AG04450 (cell line): ENCODE results near the gene PAN3. TPM values are rescaled to one million over a fixed set of nuclear protein-coding genes. Genes with fewer than 3 reads are reported as not detected.

ENCODE experiments used
- CTCF ChIA-PET: fragments of 300-600, 350-600 bp; formaldehyde crosslinking; extraction: SDS; loops from one replicate; lab custom pipeline; 2022; ENCODE audit warnings: antibody characterized with exemption, inconsistent platforms; lab: Charles Lee
- POLR2A ChIA-PET: fragments of 350-600 bp; formaldehyde crosslinking; extraction: SDS; loops from one replicate; lab custom pipeline; 2021; ENCODE audit warnings: antibody characterized with exemption, inconsistent platforms; lab: Yijun Ruan, JAX
- DNase-seq: peaks from one replicate; pipeline ENCODE4 v3.0.0-alpha.2; 2011; ENCODE audit warnings: low read depth, low spot score
- H3K27ac ChIP-seq: one replicate; pipeline ENCODE4 v1.5.1; 2012; ENCODE audit warnings: low read depth, low read length, control low read depth
- H3K27me3 ChIP-seq: one replicate; pipeline ENCODE4 v1.6.0; 2012; ENCODE audit warnings: low read length; ENCODE audit not compliant: control insufficient read depth, insufficient read depth
- H3K4me3 ChIP-seq: 2 replicates; pipeline ENCODE4 v1.5.1; 2011; ENCODE audit warnings: mild to moderate bottlenecking, low read depth, low read length, control low read depth
- H3K9me3 ChIP-seq: 2 replicates; pipeline ENCODE4 v1.5.1; 2012; ENCODE audit warnings: low read length; ENCODE audit not compliant: control insufficient read depth, insufficient read depth
- polyA plus RNA-seq: library from polyadenylated mRNA; depleted of rRNA; stranded (reverse); fragments of >200 nt; gene quantifications from 2 replicates; pipeline ENCODE4 v1.2.3, GENCODE V29; 2011
- TF ChIP-seq, protein P1 (sequence below): IDR thresholded peaks from 2 replicates; pipeline ENCODE4 v1.5.1; 2011; ENCODE audit warnings: low read depth, low read length, control low read depth, inconsistent platforms

Gene PAN3
- polyA plus RNA-seq, 1 experiment = 17.8 TPM

DNA sequence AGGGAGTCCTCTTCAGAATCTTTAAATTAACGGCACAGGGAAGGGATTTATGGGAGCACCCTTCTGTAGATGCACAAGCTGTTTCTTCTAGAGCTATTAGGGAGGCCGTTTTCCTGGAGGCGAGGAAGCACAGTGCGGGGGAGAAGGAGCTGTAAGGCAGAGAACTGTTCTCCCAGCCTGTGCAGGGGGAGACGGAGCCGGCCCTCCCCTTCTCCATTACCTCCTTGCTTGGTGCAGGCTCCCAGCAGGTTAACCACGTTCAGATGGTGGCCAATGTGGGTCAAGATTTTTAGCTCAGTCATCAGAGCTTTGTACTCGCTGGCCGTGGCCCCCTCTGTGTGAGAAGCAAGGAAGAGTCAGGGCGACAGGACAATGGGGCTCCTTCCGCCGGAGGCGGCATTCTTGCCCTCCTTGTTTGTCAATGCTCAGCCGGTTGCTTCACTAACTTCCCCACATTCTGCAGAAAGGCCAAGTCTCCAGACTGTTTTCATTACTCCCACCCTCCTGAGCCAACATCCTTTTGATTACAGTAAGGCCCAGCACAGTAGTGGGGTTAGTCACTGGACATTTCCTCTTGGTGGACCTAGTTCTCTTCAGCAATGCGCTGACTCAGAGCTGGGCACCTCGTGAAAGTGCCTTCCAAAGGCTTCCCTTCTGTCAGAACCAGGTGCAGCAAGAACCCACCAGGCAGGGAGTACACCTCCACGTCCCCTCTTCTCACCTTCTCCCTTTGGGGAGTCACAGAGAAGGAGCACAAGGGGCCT lies 191.2 kb downstream of the PAN3 start:
- CTCF ChIA-PET = interaction anchor here (1.1 kb wide), 1 partner anchor 467 kb away, joined by 3 read pairs; no protein-coding TSS in a partner anchor
- Histone ChIP-seq H3K27me3 (no peaks in the 10 kb centered on the region), H3K27ac (peak overlapping the region; percentile 88)

DNA sequence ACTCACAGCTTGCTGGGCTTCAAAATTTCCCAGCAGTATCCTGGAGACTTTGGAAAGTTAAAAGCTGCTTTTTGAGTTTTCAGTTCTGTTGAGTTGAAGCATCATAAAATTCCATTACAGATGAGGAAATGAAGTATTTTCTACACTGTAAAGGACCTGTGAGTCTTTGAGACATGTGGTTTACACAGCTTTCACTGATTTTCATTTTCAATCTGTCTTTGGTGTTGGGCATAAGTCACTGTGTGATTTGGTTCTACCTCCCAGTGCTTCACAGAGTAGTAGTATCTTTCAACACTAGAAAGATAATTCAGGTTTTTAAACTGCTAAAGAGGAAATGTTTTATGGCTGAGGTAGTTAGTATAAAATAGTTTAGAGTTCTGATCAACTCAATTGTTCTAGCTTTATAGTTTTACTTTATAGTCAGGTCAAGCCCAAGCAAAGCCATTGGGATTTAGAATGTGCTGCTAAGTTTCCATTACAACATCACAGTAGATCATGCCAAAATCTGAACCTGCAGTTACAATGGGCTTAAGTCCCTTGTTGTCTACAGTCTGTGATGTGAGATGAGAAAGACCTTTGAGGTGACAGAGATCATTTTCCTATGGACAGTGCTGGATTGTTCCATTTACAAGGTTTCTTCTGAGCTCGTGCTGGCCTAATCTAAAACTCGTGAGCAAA lies 195.0 kb downstream of the PAN3 start:
- DNase-seq = no peak
- Histone ChIP-seq H3K27me3 (no peaks in the 10 kb centered on the region), H3K4me3 (no peak overlapping the region), H3K9me3 (peaks cover 6% of the 10 kb centered on the region), H3K27ac (no peak overlapping the region)
- TF ChIP-seq, protein P1, sequence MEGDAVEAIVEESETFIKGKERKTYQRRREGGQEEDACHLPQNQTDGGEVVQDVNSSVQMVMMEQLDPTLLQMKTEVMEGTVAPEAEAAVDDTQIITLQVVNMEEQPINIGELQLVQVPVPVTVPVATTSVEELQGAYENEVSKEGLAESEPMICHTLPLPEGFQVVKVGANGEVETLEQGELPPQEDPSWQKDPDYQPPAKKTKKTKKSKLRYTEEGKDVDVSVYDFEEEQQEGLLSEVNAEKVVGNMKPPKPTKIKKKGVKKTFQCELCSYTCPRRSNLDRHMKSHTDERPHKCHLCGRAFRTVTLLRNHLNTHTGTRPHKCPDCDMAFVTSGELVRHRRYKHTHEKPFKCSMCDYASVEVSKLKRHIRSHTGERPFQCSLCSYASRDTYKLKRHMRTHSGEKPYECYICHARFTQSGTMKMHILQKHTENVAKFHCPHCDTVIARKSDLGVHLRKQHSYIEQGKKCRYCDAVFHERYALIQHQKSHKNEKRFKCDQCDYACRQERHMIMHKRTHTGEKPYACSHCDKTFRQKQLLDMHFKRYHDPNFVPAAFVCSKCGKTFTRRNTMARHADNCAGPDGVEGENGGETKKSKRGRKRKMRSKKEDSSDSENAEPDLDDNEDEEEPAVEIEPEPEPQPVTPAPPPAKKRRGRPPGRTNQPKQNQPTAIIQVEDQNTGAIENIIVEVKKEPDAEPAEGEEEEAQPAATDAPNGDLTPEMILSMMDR = no peak
- POLR2A ChIA-PET = no interaction called here
- CTCF ChIA-PET = interaction anchor here (2.1 kb wide), 1 partner anchor 9 kb away, joined by 7 read pairs; no protein-coding TSS in a partner anchor

More for the DNA sequence above, 191.2 kb downstream of the PAN3 start:
- Histone ChIP-seq H3K4me3 (no peak overlapping the region), H3K9me3 (peaks cover 9% of the 10 kb centered on the region)
- POLR2A ChIA-PET = no interaction called here
- peak; percentile 78 for DNase-seq
- TF ChIP-seq, protein P1 = peak; percentile 1; the same call in 1 of the 2 replicates

DNA sequence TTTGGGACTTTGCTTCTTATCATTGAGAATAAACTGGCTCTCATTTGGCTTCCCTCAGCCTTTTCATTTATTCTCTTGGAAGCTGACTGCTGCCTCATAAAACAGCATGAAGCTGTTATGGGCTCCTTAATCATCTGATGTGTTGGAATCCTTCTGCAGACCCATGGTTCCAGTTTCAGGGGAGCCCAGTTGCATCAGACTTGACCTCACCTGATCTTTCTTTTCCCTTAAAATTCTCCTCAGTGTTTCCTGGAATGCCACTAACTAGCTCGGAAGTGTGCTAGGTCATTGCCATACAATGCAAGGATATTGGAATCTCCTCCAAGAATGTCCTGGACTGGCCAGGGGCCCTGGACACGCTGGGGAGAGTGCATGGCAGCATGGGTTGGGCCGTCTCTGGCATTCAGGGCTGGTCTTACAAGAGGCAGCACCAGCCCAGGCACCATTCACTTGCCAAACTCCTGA lies 197.9 kb downstream of the PAN3 start:
- POLR2A ChIA-PET = no interaction called here

DNA sequence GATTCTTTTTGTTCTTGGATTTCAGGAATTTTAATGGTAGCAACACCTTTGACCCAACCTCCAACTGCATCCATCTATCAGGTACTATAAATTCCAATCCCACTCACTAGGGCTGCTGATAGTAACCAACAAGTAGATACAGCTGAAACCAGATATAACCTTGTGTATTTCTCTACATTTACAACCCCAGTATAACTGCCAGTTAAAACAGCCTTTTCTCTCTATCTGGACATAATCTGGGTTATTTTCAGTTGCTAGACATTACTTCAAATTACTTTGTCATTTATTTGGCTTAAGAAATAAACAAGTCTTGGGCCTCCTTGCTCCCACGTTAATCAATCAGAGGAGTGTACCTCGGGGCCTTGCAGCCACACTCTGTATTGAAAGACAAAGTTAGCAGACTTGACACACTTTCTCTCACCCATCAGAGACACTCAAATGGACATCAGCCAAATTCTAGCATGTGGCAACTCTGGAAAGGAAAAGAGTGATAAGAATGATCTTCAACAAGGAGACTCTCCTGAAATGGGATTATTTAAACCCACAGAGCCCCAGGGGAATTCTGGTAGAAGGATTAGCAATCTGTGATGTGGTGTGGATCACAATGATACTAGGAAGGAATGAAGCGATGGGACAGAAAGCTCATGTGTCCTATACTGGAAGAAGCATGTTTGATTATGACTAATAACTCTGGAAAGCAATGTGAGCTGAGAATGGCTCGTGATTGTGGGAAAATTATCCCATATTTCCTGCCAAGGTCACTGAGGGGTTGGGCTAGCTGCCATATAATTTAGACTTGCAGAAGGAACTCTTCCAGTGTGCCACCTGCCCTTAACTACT lies 199.0 kb downstream of the PAN3 start:
- no peaks in the 10 kb centered on the region; the same call in 1 of the 2 replicates for H3K9me3 ChIP-seq
- TF ChIP-seq, protein P1 = no peak
- no peaks in the 10 kb centered on the region for H3K27me3 ChIP-seq
- no peak overlapping the region for H3K4me3 ChIP-seq
- POLR2A ChIA-PET = interaction anchor here (0.7 kb wide), 1 partner anchor 74 kb away, joined by 3 read pairs; no protein-coding TSS in a partner anchor
- no peak for DNase-seq
- CTCF ChIA-PET = interaction anchor here (0.8 to 1.3 kb wide), 4 partner anchors 12 to 459 kb away, joined by 3 read pairs; no protein-coding TSS in a partner anchor
- peak overlapping the region; percentile 42 for H3K27ac ChIP-seq

More for the DNA sequence above, 197.9 kb downstream of the PAN3 start:
- H3K27me3 ChIP-seq = no peaks in the 10 kb centered on the region
- CTCF ChIA-PET = interaction anchor here (1.3 kb wide), 1 partner anchor 11 kb away, joined by 3 read pairs; no protein-coding TSS in a partner anchor
- DNase-seq = no peak
- H3K27ac ChIP-seq = no peak overlapping the region
- no peak overlapping the region for H3K4me3 ChIP-seq
- H3K9me3 ChIP-seq = no peaks in the 10 kb centered on the region; the same call in 1 of the 2 replicates
- TF ChIP-seq, protein P1 = no peak
